HCEC 1CT (cell line): ENCODE measurements around the gene CCN6.
"Not testable (repeated sequence)": the region's sequence is repeated elsewhere in the genome, so short reads cannot be mapped to it uniquely, and the experiment has no call there.

ENCODE experiments used
- DNase-seq: peaks from one replicate; pipeline ENCODE4 v3.0.0-alpha.2; 2017

The CCN6 gene

GRCh38 chr6:112030206-112030960 lies 23.5 kb upstream of the CCN6 start:
- DNase-seq: no peak

- DNase-seq: no peak
These were observed 22.8 kb upstream of the CCN6 start for GRCh38 chr6:112030961-112031660.

GRCh38 chr6:112031960-112032359 lies 21.9 kb upstream of the CCN6 start:
- no peak for DNase-seq

- no peak for DNase-seq
These were observed 21.2 kb upstream of the CCN6 start for GRCh38 chr6:112032728-112033127.

- no peak for DNase-seq
These were observed 19.9 kb upstream of the CCN6 start for GRCh38 chr6:112033791-112034615.

GRCh38 chr6:112034616-112034995 lies 19.3 kb upstream of the CCN6 start:
- DNase-seq: no peak

GRCh38 chr6:112036088-112036637 lies 17.7 kb upstream of the CCN6 start:
- DNase-seq: no peak

GRCh38 chr6:112037783-112038216 lies 16.1 kb upstream of the CCN6 start:
- DNase-seq: peak; percentile 87

- no peak for DNase-seq
These were observed 15.6 kb upstream of the CCN6 start for GRCh38 chr6:112038268-112038667.

GRCh38 chr6:112038756-112039430 lies 15.0 kb upstream of the CCN6 start:
- DNase-seq: no peak

- no peak for DNase-seq
These were observed 14.5 kb upstream of the CCN6 start for GRCh38 chr6:112039431-112039770.

GRCh38 chr6:112040956-112041355 lies 12.9 kb upstream of the CCN6 start:
- peak; percentile 66 for DNase-seq

- no peak for DNase-seq
These were observed 12.4 kb upstream of the CCN6 start for GRCh38 chr6:112041535-112041934.

- DNase-seq: peak; percentile 95
These were observed 10.6 kb upstream of the CCN6 start for GRCh38 chr6:112043032-112044007.

GRCh38 chr6:112044196-112044595 lies 9.7 kb upstream of the CCN6 start:
- DNase-seq: no peak

- peak; percentile 70 for DNase-seq
These were observed 9.0 kb upstream of the CCN6 start for GRCh38 chr6:112044856-112045255.

- not testable (repeated sequence) for DNase-seq
These were observed 6.4 kb upstream of the CCN6 start for GRCh38 chr6:112047523-112047922.

GRCh38 chr6:112049026-112049799 lies 4.7 kb upstream of the CCN6 start:
- DNase-seq: peak; percentile 2

- no peak for DNase-seq
These were observed 3.9 kb upstream of the CCN6 start for GRCh38 chr6:112049996-112050395.

- no peak for DNase-seq
These were observed 3.5 kb upstream of the CCN6 start for GRCh38 chr6:112050429-112050828.
